ENCODE measurements around the gene GNAT1.

- TF ChIP-seq CTCF (conservative IDR thresholded peaks at IDR 0.05; ENCODE audit: low read length) (no peak), EZH2phosphoT487 (IDR thresholded peaks at IDR 0.05; ENCODE audit: borderline replicate concordance, low read depth, low read length) (no peak)
Measured at GRCh38 chr3:50229490-50229889, 38.1 kb downstream of the GNAT1 start.

All from OCI-LY7 (cell line).